LNCaP clone FGC (cell line): ENCODE results near the gene IGFLR1.

Experiments used
- DNase-seq: peaks from one replicate; pipeline ENCODE4 v3.0.0-alpha.2; 2011; ENCODE audit warnings: low read depth
- H3K4me3 ChIP-seq: 2 replicates; pipeline ENCODE4 v1.5.1; 2011; ENCODE audit warnings: mild to moderate bottlenecking, low read depth, low read length, control low read depth
- TF ChIP-seq, protein P1 (sequence below): IDR thresholded peaks from 2 replicates; pipeline ENCODE4 v1.5.1; 2012; ENCODE audit warnings: mild to moderate bottlenecking; ENCODE audit not compliant: control insufficient read depth, insufficient read depth; ENCODE audit errors: extremely low read depth

IGFLR1 gene

DNA sequence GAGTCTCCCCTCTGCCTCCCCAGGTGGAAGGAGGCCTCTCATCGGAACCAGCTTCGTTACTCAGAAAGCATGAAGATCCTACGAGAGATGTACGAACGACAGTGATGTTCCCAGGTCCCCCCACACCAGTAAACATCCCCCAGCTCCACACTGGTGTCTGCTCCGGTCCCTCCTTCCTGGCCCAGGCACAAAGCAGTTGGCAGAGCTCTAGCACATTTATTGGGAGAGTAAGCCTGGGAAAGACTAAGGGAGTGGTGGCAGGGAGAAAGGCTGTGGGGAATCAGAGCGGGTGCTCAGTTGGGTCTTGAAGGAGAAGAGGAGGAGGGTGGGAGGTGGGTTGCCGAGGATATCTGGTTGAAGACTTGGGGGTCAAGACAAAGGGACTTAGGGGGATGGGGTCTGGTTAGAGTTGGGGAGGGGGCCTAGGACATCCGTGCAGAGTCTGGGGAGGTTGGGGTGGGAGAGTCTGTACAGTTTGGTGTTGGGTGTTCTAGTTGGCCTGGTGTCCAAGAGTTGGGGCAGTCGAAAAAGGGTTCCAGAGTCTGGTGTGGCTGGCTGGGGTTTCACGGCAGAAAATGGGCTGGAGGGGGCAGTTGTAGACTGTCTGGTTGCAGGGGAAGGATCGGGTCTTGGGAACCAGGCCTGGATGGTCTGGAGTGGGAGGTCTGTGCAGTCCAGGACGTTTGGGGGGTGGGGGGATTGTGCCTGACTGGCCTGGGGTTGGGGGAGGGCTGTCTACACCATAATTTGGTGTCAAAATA lies 12.3 kb upstream of the IGFLR1 start:
- no peak overlapping the region for H3K4me3 ChIP-seq
- TF ChIP-seq, protein P1, sequence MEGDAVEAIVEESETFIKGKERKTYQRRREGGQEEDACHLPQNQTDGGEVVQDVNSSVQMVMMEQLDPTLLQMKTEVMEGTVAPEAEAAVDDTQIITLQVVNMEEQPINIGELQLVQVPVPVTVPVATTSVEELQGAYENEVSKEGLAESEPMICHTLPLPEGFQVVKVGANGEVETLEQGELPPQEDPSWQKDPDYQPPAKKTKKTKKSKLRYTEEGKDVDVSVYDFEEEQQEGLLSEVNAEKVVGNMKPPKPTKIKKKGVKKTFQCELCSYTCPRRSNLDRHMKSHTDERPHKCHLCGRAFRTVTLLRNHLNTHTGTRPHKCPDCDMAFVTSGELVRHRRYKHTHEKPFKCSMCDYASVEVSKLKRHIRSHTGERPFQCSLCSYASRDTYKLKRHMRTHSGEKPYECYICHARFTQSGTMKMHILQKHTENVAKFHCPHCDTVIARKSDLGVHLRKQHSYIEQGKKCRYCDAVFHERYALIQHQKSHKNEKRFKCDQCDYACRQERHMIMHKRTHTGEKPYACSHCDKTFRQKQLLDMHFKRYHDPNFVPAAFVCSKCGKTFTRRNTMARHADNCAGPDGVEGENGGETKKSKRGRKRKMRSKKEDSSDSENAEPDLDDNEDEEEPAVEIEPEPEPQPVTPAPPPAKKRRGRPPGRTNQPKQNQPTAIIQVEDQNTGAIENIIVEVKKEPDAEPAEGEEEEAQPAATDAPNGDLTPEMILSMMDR = no peak
- DNase-seq = no peak

DNA sequence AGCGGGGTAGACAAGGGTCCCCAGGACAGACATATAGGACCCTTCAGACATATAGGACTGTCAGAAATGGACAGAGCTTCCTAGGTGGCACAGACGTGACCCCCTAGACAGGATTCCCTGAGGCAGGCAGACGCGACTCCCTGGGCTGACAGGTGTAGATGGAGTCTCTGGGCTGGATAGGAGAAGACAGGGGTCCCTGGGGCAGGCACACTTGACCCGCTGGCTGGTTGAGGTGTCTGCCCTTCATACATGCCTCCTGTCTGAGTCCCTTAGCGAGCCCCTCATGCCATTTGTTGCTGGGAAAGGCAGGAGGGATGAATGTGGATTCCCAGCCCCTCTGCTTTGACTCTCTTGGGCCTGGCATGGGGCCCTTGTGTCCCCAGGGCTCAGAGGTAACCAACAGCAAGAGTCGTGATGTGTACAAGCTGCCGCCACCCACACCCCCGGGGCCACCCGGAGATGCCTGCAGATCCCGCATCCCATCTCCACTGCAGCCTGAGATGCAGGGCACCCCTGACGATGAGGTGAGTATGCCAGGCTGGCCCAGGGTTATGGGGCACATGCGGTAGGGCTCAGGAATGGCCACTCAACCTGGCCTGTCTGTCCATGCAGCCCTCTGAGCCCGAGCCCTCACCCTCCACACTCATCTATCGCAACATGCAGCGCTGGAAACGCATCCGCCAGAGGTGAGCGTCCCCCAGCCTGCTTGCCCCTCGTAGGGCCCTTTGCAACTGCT lies 11.6 kb upstream of the IGFLR1 start:
- DNase-seq = no peak
- TF ChIP-seq, protein P1 = no peak
- H3K4me3 ChIP-seq = no peak overlapping the region

DNA sequence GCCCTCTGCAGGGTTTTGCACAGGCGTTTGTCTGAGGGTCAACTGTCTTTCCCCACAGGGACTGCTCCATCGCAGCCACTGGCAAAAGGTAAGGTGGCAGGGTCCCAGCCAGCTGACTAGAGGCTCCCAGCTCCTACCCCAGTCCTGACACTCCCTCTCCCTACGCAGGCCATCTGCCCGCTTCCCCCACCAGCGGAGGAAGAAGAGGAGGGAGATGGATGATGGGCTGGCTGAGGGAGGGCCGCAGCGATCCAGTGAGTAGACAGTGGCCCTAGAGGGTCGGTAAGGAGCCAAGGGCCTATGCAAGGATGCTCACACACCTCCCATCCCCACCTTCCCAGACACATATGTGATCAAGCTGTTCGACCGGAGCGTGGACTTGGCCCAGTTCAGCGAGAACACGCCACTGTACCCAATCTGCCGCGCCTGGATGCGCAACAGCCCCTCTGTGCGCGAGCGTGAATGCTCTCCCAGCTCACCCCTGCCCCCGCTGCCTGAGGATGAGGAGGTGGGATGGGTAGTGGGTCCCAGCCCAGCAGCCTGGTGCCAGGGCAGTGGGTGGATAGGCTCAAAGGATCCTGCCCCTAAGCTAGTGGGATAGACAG lies 10.6 kb upstream of the IGFLR1 start:
- DNase-seq = no peak
- no peak overlapping the region for H3K4me3 ChIP-seq
- TF ChIP-seq, protein P1 = no peak

DNA sequence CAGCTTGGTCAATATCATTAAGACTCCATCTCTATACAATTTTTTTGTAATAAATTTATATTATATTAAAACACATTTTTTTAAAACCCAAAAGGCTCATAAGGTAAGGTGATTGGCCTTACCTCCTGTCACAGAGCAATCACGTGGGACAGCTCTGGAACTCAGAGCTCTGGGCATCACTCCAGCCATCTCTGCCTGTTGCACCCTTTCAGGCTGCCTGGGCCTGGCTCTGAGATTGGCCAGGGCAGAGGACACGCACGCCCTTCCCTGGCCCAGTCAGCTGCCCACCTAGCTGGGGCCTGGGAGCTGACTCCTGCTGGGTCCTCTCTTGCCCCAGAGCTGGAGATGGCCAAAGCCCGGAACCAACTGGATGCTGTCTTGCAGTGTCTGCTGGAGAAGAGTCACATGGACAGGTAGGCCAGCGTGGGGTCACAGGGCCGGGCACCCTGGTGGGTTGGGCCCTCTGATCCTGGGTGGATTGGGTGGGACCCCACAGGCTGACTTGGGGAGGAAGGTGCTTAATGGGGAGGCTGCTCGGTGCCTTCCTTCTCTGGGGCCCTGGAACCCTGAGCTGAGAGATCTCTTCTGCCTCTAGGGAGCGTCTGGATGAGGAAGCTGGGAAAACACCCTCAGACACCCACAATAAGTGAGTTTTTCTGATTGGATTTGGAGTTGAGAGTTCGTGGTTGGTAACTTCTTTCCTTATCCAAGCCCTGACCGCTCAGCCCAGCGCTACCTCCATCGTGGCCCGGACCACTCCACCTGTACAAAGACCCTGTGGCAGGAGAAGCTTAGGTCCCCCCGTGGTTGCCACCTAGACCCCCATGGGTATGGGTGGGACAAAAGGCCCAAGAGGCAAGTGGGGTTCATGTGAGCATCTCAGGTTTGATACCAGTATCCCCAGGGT lies 9.8 kb upstream of the IGFLR1 start:
- no peak for DNase-seq
- H3K4me3 ChIP-seq = no peak overlapping the region
- TF ChIP-seq, protein P1 = no peak

DNA sequence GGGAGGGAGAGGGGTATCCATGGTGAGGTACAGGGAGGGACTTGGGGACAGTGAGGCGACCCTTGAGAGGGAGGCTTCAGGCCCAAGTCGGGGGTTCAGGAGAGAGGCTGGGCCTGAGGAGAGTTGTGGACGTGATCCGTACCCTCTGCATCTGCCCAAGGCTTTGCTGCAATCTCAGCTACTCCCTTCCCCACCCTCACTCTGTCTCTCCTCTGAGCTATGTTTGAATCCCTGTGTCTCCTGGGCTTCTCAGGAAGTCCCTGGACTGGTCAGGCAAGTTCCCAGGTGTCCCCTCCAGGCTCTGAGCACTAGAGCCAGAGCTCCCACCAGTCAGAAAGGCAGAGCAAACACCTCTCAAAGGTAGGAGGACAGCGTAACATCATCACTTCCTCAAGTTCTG lies 7.9 kb upstream of the IGFLR1 start:
- H3K4me3 ChIP-seq = no peak overlapping the region
- TF ChIP-seq, protein P1 = no peak
- no peak for DNase-seq
